BE2C (cell line): Measurements from ENCODE around the gene NAT14.

ENCODE experiments used
- DNase-seq: peaks from one replicate; pipeline ENCODE4 v3.0.0-alpha.2; 2020
- H3K27me3 ChIP-seq: fragments of 250-450 bp; sonication (Bioruptor Pico); 2 replicates; pipeline ENCODE4 v1.5.1; 2020; ENCODE audit warnings: mild to moderate bottlenecking
- H3K36me3 ChIP-seq: fragments of 250-450 bp; sonication (Bioruptor Pico); 2 replicates; pipeline ENCODE4 v1.5.1; 2020; ENCODE audit warnings: mild to moderate bottlenecking
- H3K4me1 ChIP-seq: fragments of 250-450 bp; sonication (Bioruptor Pico); 2 replicates; pipeline ENCODE4 v1.5.1; 2020
- H3K4me3 ChIP-seq: 2 replicates; pipeline ENCODE4 v1.5.1; 2011; ENCODE audit warnings: low read depth, low read length
- H3K9me3 ChIP-seq: fragments of 250-450 bp; sonication (Bioruptor Pico); 2 replicates; pipeline ENCODE4 v1.5.1; 2020
- CTCF ChIP-seq: IDR thresholded peaks from 2 replicates; pipeline ENCODE4 v1.5.1; 2012; ENCODE audit warnings: mild to moderate bottlenecking, low read depth, low read length

The NAT14 gene

GRCh38 chr19:55491546-55492360 is 6.8 kb downstream of the NAT14 start:
- Histone ChIP-seq H3K4me3 (no peak overlapping the region), H3K27me3 (no peaks in the 10 kb centered on the region), H3K9me3 (no peaks in the 10 kb centered on the region), H3K36me3 (no peaks in the 10 kb centered on the region; the same call in 1 of the 2 replicates), H3K4me1 (peaks cover 17% of the 10 kb centered on the region)
- no peak for DNase-seq
- no peak for TF ChIP-seq CTCF

GRCh38 chr19:55492362-55492944 is 7.5 kb downstream of the NAT14 start:
- peaks cover 10% of the 10 kb centered on the region for H3K4me1 ChIP-seq

GRCh38 chr19:55493052-55493644 is 8.2 kb downstream of the NAT14 start:
- Histone ChIP-seq H3K4me1 (peaks cover 5% of the 10 kb centered on the region), H3K36me3 (no peaks in the 10 kb centered on the region), H3K27me3 (no peaks in the 10 kb centered on the region), H3K4me3 (no peak overlapping the region), H3K9me3 (no peaks in the 10 kb centered on the region)
- TF ChIP-seq CTCF: no peak
- no peak for DNase-seq

More at GRCh38 chr19:55492362-55492944, 7.5 kb downstream of the NAT14 start:
- DNase-seq: no peak
- H3K9me3 ChIP-seq: no peaks in the 10 kb centered on the region
- H3K27me3 ChIP-seq: no peaks in the 10 kb centered on the region
- no peak overlapping the region for H3K4me3 ChIP-seq
- no peaks in the 10 kb centered on the region; the same call in 1 of the 2 replicates for H3K36me3 ChIP-seq
- no peak for TF ChIP-seq CTCF

GRCh38 chr19:55493645-55494171 is 8.7 kb downstream of the NAT14 start:
- TF ChIP-seq CTCF: no peak
- no peaks in the 10 kb centered on the region for H3K9me3 ChIP-seq
- no peak for DNase-seq
- no peaks in the 10 kb centered on the region for H3K27me3 ChIP-seq
- H3K4me3 ChIP-seq: no peak overlapping the region
- H3K36me3 ChIP-seq: no peaks in the 10 kb centered on the region
- peaks cover 2% of the 10 kb centered on the region; the same call in 1 of the 2 replicates for H3K4me1 ChIP-seq

GRCh38 chr19:55494172-55494761 is 9.3 kb downstream of the NAT14 start:
- peak; percentile 13 for DNase-seq

More at GRCh38 chr19:55494172-55494761, 9.3 kb downstream of the NAT14 start:
- no peaks in the 10 kb centered on the region; the same call in 1 of the 2 replicates for H3K4me1 ChIP-seq
- no peaks in the 10 kb centered on the region for H3K27me3 ChIP-seq
- no peaks in the 10 kb centered on the region for H3K9me3 ChIP-seq
- no peak for TF ChIP-seq CTCF
- no peak overlapping the region for H3K4me3 ChIP-seq
- no peaks in the 10 kb centered on the region for H3K36me3 ChIP-seq
